ENCODE measurements around the gene MTM1. TPM values are rescaled to one million over a fixed set of nuclear protein-coding genes. Genes with fewer than 3 reads are reported as not detected.

The MTM1 gene
- total RNA-seq, 6 experiments from 2014 or later = 8.1 to 12.2 (median 10.0) TPM

- H3K9me3 Mint-ChIP-seq = no peaks in the 10 kb centered on the region
Observed at GRCh38 chrX:150548684-150549083, 19.7 kb upstream of the MTM1 start.

GRCh38 chrX:150551963-150552362, 16.5 kb upstream of the MTM1 start:
- no peak for DNase-seq
- Mint-ChIP-seq H3K9me3 (no peaks in the 10 kb centered on the region), H3K27me3 (ENCODE audit: insufficient read depth) (peaks cover 12% of the 10 kb centered on the region), H3K4me3 (no peak overlapping the region), H3K4me1 (ENCODE audit: low read depth) (peaks cover 13% of the 10 kb centered on the region), H3K36me3 (ENCODE audit: low read depth) (no peaks in the 10 kb centered on the region), H3K27ac (no peak overlapping the region)
- no peak for TF ChIP-seq CTCF (IDR thresholded peaks at IDR 0.05)

More at GRCh38 chrX:150548684-150549083, 19.7 kb upstream of the MTM1 start:
- Mint-ChIP-seq H3K4me1 (ENCODE audit: low read depth) (peaks cover 18% of the 10 kb centered on the region), H3K36me3 (ENCODE audit: low read depth) (no peaks in the 10 kb centered on the region), H3K27me3 (ENCODE audit: insufficient read depth) (peaks cover 7% of the 10 kb centered on the region), H3K4me3 (no peak overlapping the region), H3K27ac (no peak overlapping the region)
- DNase-seq = peak; percentile 7
- no peak for TF ChIP-seq CTCF (IDR thresholded peaks at IDR 0.05)

- no peak overlapping the region for H3K4me3 Mint-ChIP-seq
- H3K27ac Mint-ChIP-seq = no peak overlapping the region
- H3K36me3 Mint-ChIP-seq (ENCODE audit: low read depth) = no peaks in the 10 kb centered on the region
- H3K9me3 Mint-ChIP-seq = no peaks in the 10 kb centered on the region
- H3K4me1 Mint-ChIP-seq (ENCODE audit: low read depth) = no peaks in the 10 kb centered on the region
- TF ChIP-seq CTCF (IDR thresholded peaks at IDR 0.05) = no peak
- H3K27me3 Mint-ChIP-seq (ENCODE audit: insufficient read depth) = peaks cover 16% of the 10 kb centered on the region; the same call in 1 of the 2 replicates
- no peak for DNase-seq
Observed at GRCh38 chrX:150558424-150558823, 10.0 kb upstream of the MTM1 start.

GRCh38 chrX:150564838-150565237, 3.6 kb upstream of the MTM1 start:
- Mint-ChIP-seq H3K27ac (no peak overlapping the region), H3K27me3 (ENCODE audit: insufficient read depth) (peaks cover 6% of the 10 kb centered on the region; the same call in 1 of the 2 replicates), H3K36me3 (ENCODE audit: low read depth) (no peaks in the 10 kb centered on the region), H3K9me3 (no peaks in the 10 kb centered on the region), H3K4me3 (no peak overlapping the region), H3K4me1 (ENCODE audit: low read depth) (peaks cover 11% of the 10 kb centered on the region)
- DNase-seq = no peak
- TF ChIP-seq CTCF (IDR thresholded peaks at IDR 0.05) = no peak

GRCh38 chrX:150565551-150565950, 2.9 kb upstream of the MTM1 start:
- DNase-seq = no peak
- no peak overlapping the region for H3K27ac Mint-ChIP-seq
- H3K4me3 Mint-ChIP-seq = no peak overlapping the region
- peaks cover 18% of the 10 kb centered on the region for H3K4me1 Mint-ChIP-seq (ENCODE audit: low read depth)
- H3K36me3 Mint-ChIP-seq (ENCODE audit: low read depth) = no peaks in the 10 kb centered on the region
- peaks cover 3% of the 10 kb centered on the region; the same call in 1 of the 2 replicates for H3K27me3 Mint-ChIP-seq (ENCODE audit: insufficient read depth)
- no peaks in the 10 kb centered on the region for H3K9me3 Mint-ChIP-seq
- no peak for TF ChIP-seq CTCF (IDR thresholded peaks at IDR 0.05)

- Mint-ChIP-seq H3K27me3 (ENCODE audit: insufficient read depth) (no peaks in the 10 kb centered on the region), H3K27ac (no peak overlapping the region), H3K36me3 (ENCODE audit: low read depth) (no peaks in the 10 kb centered on the region), H3K4me3 (no peak overlapping the region), H3K4me1 (ENCODE audit: low read depth) (peaks cover 28% of the 10 kb centered on the region), H3K9me3 (no peaks in the 10 kb centered on the region)
- TF ChIP-seq CTCF (IDR thresholded peaks at IDR 0.05) = no peak
- no peak for DNase-seq
Observed at GRCh38 chrX:150566734-150567182, 1.7 kb upstream of the MTM1 start.
